ENCODE data around the gene COMT. TPM values are rescaled to one million over a fixed set of nuclear protein-coding genes. Genes with fewer than 3 reads are reported as not detected.
"Not testable (repeated sequence)": the region's sequence is repeated elsewhere in the genome, so short reads cannot be mapped to it uniquely, and the experiment has no call there.

Gene COMT
- total RNA-seq, 1 donor from 2014 or later, result 67.5 TPM

GRCh38 chr22:19907902-19908301 is 33.7 kb upstream of the COMT start:
- intact Hi-C loops (cut with micrococcal nuclease), result not testable (repeated sequence)

GRCh38 chr22:19909350-19910179 is 32.0 kb upstream of the COMT start:
- intact Hi-C loops (cut with micrococcal nuclease), result loop anchor here (1.0 to 10.0 kb wide), 3 partner anchors 75 to 179 kb away; no protein-coding TSS in a partner anchor

GRCh38 chr22:19910180-19910744 is 31.3 kb upstream of the COMT start:
- intact Hi-C loops (cut with micrococcal nuclease), result loop anchor here (1.0 to 10.0 kb wide), 3 partner anchors 75 to 180 kb away; no protein-coding TSS in a partner anchor

GRCh38 chr22:19911540-19912270 is 29.9 kb upstream of the COMT start:
- intact Hi-C loops (cut with micrococcal nuclease), result loop anchor here (10.0 kb wide), 1 partner anchor 77 kb away; no protein-coding TSS in a partner anchor

- intact Hi-C loops (cut with micrococcal nuclease), result loop anchor here (10.0 kb wide), 1 partner anchor 78 kb away; no protein-coding TSS in a partner anchor
Measured at GRCh38 chr22:19912271-19912999, 29.1 kb upstream of the COMT start.

GRCh38 chr22:19913337-19913936 is 28.1 kb upstream of the COMT start:
- intact Hi-C loops (cut with micrococcal nuclease), result loop anchor here (10.0 kb wide), 1 partner anchor 79 kb away; no protein-coding TSS in a partner anchor

GRCh38 chr22:19914201-19914943 is 27.2 kb upstream of the COMT start:
- intact Hi-C loops (cut with micrococcal nuclease), result loop anchor here (10.0 kb wide), 1 partner anchor 80 kb away; no protein-coding TSS in a partner anchor

GRCh38 chr22:19915287-19915954 is 26.2 kb upstream of the COMT start:
- intact Hi-C loops (cut with micrococcal nuclease), result loop anchor here (10.0 kb wide), 1 partner anchor 81 kb away; no protein-coding TSS in a partner anchor

- intact Hi-C loops (cut with micrococcal nuclease), result loop anchor here (10.0 kb wide), 1 partner anchor 81 kb away; no protein-coding TSS in a partner anchor
Measured at GRCh38 chr22:19916006-19916405, 25.6 kb upstream of the COMT start.

GRCh38 chr22:19916941-19917340 is 24.6 kb upstream of the COMT start:
- intact Hi-C loops (cut with micrococcal nuclease), result loop anchor here (10.0 kb wide), 1 partner anchor 82 kb away; no protein-coding TSS in a partner anchor

GRCh38 chr22:19917389-19918138 is 24.0 kb upstream of the COMT start:
- intact Hi-C loops (cut with micrococcal nuclease), result loop anchor here (10.0 kb wide), 1 partner anchor 83 kb away; no protein-coding TSS in a partner anchor

- intact Hi-C loops (cut with micrococcal nuclease), result loop anchor here (10.0 kb wide), 1 partner anchor 84 kb away; no protein-coding TSS in a partner anchor
Measured at GRCh38 chr22:19918332-19919106, 23.1 kb upstream of the COMT start.

- intact Hi-C loops (cut with micrococcal nuclease), result loop anchor here (10.0 kb wide), 1 partner anchor 85 kb away; no protein-coding TSS in a partner anchor
Measured at GRCh38 chr22:19919701-19920363, 21.7 kb upstream of the COMT start.

GRCh38 chr22:19921544-19922081 is 20.0 kb upstream of the COMT start:
- intact Hi-C loops (cut with micrococcal nuclease), result no loop called here

- intact Hi-C loops (cut with micrococcal nuclease), result no loop called here
Measured at GRCh38 chr22:19923914-19924513, 17.6 kb upstream of the COMT start.

GRCh38 chr22:19926028-19926427 is 15.5 kb upstream of the COMT start:
- intact Hi-C loops (cut with micrococcal nuclease), result not testable (repeated sequence)

Data from T-helper 2 cell treated with Interferon-gamma antibody and Interleukin-4, amounts not matched to agents 100 ng/mL and 5 ng/mL, for 36 hours (primary cell).